NK-92 (cell line): ENCODE data around the gene ZNF648.
A peak's percentile ranks its signal among the peaks of the same experiment; 100 is the strongest.
"Not testable (repeated sequence)": the region's sequence is repeated elsewhere in the genome, so short reads cannot be mapped to it uniquely, and the experiment has no call there.

Experiments
- DNase-seq: peaks from one replicate; lab custom pipeline; 2025; ENCODE audit not compliant: unreplicated experiment; lab: John Stamatoyannopoulos, UW

ZNF648 gene

DNA sequence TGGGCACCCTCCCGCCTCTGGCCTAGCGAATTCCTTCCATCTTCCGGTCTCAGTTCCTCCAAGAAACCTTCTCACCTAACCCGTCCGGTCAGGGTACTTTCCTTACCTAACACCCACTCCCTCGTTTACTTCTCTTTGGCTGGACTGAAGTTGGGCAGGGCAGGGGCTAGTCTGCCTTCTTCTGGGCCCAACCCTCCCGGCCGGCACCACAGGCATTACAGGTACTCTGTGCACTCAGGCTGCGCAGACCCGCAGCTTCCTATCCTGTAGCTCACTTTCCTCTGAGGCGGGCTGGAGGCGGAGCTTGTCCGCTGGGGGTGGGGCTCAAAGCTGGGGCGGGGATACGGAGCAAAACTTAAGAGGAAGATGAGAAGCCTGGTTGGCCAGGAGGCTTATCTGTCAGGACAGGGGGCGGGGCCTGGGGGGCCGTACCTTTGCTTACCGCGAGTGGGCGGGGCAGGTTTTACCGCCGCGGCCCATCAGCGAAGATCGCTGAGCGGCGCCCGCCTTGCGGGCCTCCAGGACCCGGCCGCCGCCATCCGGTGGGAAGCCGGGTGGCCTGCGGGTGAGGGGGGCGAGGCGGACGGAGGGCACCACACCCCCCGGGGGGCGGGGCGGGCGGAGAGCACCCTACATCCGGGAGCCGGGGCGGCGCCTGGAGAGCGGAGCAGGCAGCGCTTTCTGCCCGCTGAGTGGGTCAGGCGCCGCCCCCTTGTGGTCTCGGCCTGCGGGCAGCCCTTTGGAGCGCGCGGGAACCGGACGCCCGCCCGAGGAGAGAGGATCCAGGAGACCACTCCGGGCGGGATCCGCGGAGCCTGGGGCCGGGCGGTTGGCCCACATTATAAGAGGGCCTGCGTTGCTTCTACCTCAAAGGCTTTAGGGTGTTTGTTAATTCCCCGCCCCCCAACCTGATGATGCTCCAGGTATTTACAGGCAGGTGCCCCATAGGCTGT, 31.9 kb downstream of the ZNF648 start:
- peak; percentile 88 for DNase-seq

GRCh38 chr1:182029002-182029378, 32.5 kb downstream of the ZNF648 start:
- no peak for DNase-seq

GRCh38 chr1:182015360-182015759, 46.2 kb downstream of the ZNF648 start:
- DNase-seq: no peak

DNA sequence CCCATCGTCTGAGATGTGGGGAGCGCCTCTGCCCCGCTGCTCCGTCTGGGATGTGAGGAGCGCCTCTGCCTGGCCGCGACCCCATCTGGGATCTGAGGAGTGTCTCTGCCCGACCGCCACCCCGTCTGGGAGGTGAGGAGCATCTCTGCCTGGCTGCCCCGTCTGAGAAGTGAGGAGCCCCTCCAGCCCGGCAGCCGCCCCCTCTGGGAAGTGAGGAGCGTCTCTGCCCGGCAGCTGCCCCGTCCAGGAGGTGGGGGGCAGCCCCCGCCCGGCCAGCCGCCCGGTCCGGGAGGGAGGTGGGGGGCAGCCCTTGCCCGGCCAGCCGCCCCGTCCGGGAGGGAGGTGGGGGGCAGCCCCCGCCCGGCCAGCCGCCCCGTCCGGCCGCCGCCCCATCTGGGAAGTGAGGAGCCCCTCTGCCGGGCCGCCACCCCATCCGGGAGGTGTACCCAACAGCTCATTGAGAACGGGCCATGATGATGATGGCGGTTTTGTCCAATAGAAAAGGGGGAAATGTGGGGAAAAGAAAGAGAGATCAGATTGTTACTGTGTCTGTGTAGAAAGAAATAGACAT, 50.6 kb downstream of the ZNF648 start:
- not testable (repeated sequence) for DNase-seq

GRCh38 chr1:182005398-182005797, 56.1 kb downstream of the ZNF648 start:
- not testable (repeated sequence) for DNase-seq

- DNase-seq: no peak
Measured at GRCh38 chr1:182004601-182005000, 56.9 kb downstream of the ZNF648 start.
